ENCODE measurements around the gene NPIPA1.
"Not testable (repeated sequence)": the region's sequence is repeated elsewhere in the genome, so short reads cannot be mapped to it uniquely, and the experiment has no call there.

Gene NPIPA1

GRCh38 chr16:14978281-14978680, 41.0 kb downstream of the NPIPA1 start:
- not testable (repeated sequence) for DNase-seq (ENCODE audit: low read depth)

- not testable (repeated sequence) for DNase-seq (ENCODE audit: low read depth)
Measured at GRCh38 chr16:14978908-14979307, 41.7 kb downstream of the NPIPA1 start.

DNA sequence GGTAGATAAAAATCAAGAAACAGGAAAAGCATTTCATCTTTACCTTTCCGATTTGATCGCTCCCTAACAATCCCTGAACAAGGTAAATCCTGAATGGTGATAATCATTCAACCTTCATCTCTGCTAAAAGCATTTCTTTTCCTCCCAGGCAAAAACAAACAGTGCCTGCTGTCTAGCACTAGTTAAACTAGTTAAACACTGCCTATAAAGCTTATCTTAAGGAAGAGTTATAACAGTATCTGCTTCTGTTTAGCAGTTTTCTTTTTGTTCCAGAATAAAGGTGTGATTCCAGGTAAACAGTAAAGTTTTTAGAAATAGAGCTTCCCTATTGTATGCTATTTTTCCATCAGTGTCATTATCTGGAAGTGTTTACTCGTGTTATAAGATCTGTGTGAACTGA, 44.0 kb downstream of the NPIPA1 start:
- DNase-seq (ENCODE audit: low read depth) = not testable (repeated sequence)

DNA sequence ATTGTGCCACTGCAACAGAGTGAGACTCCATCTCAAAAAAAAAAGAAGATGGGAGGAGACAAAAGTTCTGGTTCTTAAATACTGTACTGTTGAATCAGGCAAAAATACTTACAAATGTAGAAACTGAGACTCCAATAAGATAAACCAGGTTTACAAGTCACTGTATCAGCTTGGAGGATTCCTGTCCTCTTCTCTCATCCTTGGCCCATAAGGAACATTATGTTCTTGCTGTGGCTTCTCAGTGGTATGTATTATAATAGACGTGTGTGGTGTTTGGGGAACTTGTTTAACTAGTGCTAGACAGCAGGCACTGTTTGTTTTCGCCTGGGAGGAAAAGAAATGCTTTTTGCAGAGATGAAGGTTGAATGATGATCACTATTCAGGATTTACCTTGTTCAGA, 45.3 kb downstream of the NPIPA1 start:
- DNase-seq (ENCODE audit: low read depth) = not testable (repeated sequence)

DNA sequence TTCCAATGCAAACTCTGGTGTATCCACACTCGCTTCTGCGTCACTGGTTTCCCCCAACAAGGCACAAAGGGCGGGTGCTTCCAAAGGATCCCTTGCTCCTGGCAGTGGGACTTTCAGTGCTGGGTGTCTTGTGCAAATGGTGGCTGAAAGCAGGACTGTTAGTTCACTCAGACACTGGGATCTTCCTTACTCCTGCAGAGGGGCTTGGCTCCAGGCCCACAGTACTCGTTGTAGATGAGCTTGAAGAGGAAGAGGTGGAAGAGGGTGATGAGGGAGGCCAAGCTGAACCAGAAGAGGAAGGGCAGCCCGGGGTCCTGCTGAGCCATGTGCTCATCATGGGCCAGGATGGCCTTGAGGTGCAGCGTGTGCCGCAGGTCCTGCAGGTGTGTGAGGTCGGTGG, 50.8 kb downstream of the NPIPA1 start:
- not testable (repeated sequence) for DNase-seq (ENCODE audit: low read depth)

DNA sequence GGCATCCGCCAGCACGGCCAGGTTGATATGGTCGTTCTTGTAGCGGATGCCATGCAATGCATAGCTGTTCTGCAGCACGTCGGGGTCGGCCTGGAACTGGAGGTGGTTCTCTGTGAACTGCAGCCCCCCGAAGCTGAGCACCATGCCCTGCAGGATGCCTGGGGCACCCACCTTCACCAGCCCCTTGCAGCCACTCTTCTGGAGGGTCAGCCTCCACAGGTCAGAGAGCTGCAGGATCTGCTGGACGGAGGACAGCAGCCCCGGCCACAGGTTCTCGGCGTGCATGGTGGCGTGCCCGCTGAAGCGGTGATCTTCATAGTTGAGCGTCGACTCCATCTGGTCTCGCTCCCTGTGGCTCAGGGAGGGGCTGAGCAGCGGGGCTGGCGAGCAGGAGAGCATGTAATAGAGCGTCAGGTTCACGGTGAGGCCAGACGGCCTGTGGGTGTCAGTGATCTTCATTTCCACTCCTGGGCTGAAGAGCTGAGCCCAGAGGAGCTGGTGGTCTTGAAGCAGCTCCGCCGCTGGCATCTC, 51.5 kb downstream of the NPIPA1 start:
- DNase-seq (ENCODE audit: low read depth) = not testable (repeated sequence)

DNA sequence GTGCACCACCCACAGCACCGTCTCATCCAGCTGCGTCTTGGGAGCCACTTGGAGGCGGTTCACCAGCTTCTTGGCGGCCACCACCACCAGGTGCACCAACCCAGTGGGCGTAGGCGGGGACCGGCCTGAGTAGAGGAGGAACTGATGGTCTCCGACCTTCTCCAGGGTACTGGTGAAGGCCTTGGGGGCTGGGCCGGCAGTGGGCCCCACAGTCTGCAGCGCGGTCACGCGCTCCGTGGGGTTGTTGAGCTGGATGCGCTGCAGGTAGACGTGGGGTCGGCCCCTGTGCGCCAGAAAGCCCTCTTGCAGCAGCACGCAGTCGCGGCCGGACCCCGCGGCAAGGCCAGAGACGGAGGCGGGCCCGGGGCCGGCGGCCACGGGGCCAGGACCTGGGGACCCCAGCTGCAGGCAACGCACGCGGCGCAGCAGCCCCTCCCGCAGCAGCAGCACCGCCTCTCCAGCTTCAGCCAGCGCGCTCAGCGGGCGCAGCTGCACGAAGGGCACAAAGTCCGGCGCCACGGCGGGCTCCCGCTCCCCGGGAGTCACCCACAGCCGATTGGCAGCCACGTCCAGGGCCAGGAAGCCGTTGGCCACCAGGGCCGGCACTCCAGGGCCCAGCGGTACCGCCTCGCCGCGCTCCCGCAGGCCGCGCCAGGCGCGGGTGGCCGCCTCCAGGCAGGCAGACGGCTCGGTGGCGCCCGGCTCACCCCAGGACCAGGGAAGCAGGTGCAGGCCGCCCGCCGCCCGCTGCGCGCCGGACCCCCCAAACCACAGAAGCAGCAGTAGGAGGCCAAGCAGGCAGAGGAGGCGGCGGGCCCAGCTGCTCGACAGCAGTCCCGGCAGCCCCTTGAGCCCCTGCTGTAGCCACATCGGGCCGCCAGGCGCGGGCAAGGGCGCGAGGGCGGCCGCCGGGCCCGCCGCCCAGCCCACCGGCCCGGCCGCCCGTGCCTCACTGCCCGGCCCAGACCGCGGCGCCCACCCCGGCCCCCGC, 52.3 kb downstream of the NPIPA1 start:
- DNase-seq (ENCODE audit: low read depth) = not testable (repeated sequence)

DNA sequence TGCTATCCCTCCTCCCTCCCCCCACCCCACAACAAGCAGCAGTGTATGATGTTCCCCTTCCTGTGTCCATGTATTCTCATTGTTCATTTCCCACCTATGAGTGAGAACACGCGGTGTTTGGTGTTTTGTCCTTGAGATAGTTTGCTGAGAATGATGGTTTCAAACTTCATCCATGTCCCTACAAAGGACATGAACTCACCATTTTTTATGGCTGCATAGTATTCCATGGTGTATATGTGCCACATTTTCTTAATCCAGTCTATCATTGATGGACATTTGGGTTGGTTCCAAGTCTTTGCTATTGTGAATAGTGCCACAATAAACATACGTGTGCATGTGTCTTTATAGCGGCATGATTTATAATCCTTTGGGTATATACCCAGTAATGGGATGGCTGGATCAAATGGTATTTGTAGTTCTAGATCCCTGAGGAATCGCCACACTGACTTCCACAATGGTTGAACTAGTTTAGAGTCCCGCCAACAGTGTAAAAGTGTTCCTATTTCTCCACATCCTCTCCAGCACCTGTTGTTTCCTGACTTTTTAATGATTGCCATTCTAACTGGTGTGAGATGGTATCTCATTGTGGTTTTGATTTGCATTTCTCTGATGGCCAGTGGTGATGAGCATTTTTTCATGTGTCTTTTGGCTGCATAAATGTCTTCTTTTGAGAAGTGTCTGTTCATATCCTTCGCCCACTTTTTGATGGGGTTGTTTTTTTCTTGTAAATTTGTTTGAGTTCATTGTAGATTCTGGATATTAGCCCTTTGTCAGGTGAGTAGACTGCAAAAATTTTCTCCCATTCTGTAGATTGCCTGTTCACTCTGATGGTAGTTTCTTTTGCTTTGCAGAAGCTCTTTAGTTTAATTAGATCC, 56.3 kb downstream of the NPIPA1 start:
- not testable (repeated sequence) for DNase-seq (ENCODE audit: low read depth)

GRCh38 chr16:14996702-14997101, 59.5 kb downstream of the NPIPA1 start:
- not testable (repeated sequence) for DNase-seq (ENCODE audit: low read depth)

DNA sequence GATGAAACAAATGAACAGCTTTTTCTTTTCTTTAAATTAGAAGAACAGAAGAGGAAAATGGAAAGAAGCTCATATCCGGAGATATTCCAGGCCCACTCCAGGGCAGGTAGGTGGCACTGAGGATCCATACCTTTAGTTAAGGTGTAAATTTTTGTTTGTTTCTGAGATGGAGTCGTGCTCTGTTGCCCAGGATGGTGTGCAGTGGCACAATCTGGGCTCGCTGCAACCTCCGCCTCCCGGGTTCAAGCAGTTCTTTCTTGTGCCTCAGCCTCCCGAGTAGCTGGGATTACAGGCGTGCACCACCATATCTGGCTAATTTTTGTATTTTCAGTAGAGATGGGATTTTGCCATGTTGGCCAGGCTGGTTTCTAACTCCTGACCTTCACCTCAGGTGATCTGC, 61.1 kb downstream of the NPIPA1 start:
- not testable (repeated sequence) for DNase-seq (ENCODE audit: low read depth)

DNA sequence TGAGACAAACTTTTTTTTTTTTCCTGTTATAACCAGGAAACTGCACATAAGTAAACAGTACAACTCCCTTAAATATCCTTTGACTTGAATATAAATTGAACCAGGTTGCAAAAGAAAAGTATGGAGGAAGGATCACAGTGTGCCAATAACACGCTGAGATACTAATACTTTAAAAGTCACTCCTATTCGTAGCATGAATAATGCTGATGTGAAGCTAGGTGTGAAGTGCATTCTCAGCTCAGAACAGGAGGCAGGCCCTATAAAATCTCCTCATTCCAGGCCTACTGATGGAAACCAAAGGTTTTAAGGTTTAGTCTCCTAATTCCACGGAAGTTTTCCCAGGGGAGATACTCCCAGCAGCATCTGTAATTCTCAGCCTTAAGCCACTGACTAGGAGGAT, 62.6 kb downstream of the NPIPA1 start:
- DNase-seq (ENCODE audit: low read depth) = not testable (repeated sequence)
